ENCODE data around the gene RPL27A. TPM values are rescaled to one million over a fixed set of nuclear protein-coding genes. Genes with fewer than 3 reads are reported as not detected.

Gene RPL27A
- polyA plus RNA-seq, 4 donors, result 2,503 to 4,316 (median 3,116) TPM

Other genes with a start within 250 kb of the RPL27A start
- 1 to 10 TPM in 3 of 4 donors, under 1 TPM in 1; 0.89 to 5.3 (median 2.5) TPM for gene STK33, start 88.6 kb upstream of the RPL27A start, polyA plus RNA-seq
- 1 to 10 TPM; 1.4 to 6.0 (median 4.0) TPM for gene TRIM66, start 127 bp upstream of the RPL27A start, polyA plus RNA-seq
- 10 to 100 TPM; 11.6 to 24.4 (median 15.1) TPM for gene AKIP1, start 228.4 kb downstream of the RPL27A start, polyA plus RNA-seq

All from small intestine (tissue), 4 donors.